HCEC 1CT (cell line): ENCODE data around the gene APMAP.

Source experiments
- DNase-seq: peaks from one replicate; pipeline ENCODE4 v3.0.0-alpha.2; 2017

Gene APMAP

GRCh38 chr20:24963672-24964505, 28.7 kb downstream of the APMAP start:
- DNase-seq: no peak

DNA sequence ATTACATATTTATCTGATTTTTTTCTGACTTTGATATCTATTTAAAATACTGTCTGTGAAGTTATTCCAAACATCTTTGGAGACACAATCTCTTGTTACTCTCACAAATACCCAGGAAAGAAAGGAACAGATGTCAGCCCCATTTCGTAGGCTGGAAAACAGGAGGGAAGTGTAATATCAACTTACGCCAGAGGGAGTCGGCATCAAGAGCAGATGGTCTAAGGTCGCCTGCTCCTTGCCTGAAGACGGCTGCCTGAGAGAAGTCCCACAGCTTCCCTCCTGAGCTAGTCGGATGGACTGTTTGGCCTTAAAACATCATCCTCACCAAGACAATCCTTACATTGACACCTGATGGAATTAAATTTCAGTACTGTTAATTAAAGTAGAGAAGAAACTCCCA, 30.0 kb downstream of the APMAP start:
- no peak for DNase-seq

GRCh38 chr20:24962182-24962492, 30.4 kb downstream of the APMAP start:
- DNase-seq: no peak

DNA sequence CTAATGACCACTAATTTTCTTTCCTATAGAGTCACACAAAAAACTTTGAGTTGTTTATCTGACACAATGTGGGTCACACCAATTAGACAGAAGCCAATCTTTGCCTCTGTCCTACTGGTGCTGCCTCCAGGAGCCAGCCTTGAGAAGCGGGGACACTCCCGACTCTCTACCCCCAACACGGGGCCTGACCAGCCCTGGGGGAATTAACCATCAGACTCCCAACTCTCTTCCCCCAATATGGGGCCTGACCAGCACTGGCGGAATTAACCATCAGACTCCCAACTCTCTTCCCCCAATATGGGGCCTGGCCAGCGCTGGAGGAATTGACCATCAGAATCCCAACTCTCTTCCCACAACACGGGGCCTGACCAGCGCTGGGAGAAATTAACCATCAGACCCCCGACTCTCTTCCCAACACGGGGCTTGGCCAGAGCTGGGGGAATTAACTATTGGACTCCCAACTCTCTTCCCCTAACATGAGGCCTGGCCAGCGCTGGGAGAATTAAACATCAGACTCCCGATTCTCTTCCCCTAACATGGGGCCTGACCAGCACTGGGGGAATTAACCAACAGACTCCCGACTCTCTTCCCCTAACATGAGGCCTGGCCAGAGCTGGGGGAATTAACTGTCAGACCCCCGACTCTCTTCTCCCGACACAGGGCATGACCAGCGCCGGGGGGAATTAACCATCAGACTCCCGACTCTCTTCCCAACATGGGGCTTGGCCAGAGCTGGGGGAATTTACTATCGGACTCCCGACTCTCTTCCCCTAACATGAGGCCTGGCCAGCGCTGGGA, 31.0 kb downstream of the APMAP start:
- no peak for DNase-seq

- DNase-seq: no peak
Observed at GRCh38 chr20:24960861-24961260, 31.7 kb downstream of the APMAP start.

DNA sequence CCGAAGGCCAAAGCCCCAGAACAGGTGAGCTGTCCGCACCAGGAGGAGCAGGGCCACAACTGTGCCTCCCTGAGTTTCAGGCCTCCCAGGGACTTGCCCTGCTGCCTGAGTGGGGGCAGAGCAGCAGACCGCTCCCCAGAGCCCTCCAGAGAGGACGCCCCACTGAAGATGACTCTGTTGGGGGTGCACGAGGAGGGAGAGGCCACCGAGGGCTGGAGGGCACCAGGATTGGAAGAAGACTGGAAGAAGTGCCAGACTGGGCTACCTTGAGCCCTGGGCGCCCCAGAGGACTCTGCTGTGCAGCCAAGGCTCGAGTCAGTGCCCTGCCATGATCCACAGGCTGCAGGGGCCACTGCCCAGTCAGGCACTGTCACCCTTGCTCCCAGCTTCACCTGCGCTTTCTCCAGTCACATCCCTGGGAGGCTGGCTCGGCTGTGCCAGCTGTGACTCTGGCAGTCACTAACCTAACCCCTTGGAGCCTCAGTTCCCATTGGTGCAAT, 32.2 kb downstream of the APMAP start:
- no peak for DNase-seq

GRCh38 chr20:24959591-24960301, 32.8 kb downstream of the APMAP start:
- no peak for DNase-seq

DNA sequence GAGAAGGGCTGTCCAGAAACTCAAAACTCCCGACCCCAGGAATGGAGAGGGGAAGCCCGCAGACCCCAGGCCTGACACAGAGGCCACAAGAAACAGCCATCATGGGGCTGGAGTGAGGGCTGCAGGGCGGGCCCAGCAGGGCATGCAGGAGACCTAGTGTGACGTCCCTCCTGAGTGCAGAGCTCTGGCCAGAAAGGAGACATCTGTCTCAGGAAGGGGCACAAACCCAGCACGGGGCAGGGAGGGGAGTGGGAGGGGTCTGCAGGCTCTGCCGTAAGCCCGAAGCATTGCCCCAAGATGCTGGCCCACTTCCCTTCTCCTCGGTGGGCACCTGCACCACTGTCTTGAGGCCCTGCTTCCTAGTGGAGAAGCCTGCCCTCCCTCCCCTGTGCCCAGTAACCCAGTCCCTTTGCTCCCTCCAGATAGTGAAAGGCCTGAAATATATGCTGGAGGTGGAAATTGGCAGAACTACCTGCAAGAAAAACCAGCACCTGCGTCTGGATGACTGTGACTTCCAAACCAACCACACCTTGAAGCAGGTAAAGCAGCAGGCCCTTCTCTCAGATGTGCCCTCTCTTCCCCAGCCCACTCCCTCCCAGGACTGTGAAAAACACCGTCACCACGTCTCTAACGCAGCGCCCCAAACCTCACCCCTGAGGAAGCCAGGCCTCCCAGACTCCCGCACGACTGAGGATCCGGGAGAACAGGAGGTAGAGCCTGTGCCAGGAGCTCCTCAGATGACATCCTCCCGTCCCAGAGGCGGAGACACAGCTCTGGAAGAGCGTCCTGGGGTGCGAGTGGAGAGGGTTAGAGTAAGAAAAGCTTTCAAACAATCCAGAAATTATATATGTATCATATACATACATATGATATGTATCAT, 33.8 kb downstream of the APMAP start:
- no peak for DNase-seq

DNA sequence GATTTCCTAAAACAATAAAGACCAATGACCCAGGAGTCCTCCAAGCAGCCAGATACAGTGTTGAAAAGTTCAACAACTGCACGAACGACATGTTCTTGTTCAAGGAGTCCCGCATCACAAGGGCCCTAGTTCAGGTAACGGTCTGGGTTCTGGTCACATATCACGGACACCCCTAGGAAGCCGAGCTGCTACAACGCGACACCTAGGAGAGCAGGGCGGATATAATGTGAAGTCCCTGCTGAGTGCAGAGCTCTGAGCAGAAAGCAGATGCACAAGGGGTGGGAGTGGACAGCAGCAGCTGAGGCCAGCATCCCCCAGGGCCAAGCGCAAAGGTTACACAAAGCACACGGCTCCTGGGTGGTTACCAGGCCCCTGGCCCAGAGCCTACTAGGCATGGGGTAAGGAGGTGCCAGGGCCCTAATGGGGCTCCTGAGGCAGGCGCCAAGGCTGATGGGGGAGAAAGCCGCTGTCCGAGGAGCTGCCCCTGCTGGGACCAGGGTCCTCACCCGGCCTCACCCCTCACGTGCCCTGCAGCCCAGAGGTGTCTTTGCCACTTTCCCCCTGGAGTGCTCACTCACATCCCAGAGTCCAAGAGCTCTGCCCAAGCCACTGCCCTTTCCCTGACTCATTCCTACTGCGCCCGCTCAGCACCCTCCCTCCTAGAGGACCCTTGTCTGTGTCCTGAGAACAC, 35.1 kb downstream of the APMAP start:
- no peak for DNase-seq

- DNase-seq: no peak
Observed at GRCh38 chr20:24956001-24956841, 36.3 kb downstream of the APMAP start.

DNA sequence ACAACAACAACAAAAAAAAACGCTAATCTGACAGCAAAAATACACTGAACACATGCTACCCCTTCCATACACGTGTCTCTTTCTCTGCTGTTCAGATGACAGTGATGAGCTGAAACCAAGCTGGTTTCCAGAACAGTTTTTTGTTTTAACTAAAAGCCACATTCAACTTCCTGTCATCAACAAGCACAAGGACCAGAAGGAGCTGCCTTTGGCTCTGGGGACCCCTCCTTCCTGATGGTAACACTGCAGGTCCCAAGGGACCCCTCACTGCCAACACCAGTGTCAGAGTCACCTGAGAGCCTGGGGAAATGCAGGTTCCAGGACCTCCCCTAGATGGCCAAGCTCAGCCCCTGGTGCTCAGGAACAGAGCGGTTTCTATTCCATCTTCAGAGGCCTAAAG, 37.5 kb downstream of the APMAP start:
- no peak for DNase-seq

DNA sequence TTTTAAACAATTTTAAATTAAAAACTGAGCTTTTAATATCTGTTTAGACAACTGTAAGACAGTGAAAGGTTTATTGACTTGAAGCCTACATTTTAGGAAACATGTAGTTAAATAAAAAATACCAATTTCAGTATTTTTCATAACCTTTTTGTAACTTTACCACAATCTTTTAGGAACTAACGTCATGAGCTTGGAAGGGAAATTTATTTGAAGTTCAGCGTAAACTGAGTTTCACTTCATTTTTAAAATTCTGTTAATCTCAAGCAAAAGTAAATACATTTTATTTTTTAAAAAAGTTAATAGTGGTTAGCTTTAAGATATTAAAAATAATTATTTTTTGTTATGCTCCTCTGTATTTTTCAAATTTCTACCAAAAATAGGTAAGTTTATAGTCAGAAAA, 38.0 kb downstream of the APMAP start:
- DNase-seq: no peak

- no peak for DNase-seq
Observed at GRCh38 chr20:24954151-24954550, 38.4 kb downstream of the APMAP start.

- DNase-seq: no peak
Observed at GRCh38 chr20:24953621-24954133, 38.9 kb downstream of the APMAP start.

- DNase-seq: no peak
Observed at GRCh38 chr20:24953209-24953575, 39.4 kb downstream of the APMAP start.

GRCh38 chr20:24952376-24953208, 40.0 kb downstream of the APMAP start:
- no peak for DNase-seq

DNA sequence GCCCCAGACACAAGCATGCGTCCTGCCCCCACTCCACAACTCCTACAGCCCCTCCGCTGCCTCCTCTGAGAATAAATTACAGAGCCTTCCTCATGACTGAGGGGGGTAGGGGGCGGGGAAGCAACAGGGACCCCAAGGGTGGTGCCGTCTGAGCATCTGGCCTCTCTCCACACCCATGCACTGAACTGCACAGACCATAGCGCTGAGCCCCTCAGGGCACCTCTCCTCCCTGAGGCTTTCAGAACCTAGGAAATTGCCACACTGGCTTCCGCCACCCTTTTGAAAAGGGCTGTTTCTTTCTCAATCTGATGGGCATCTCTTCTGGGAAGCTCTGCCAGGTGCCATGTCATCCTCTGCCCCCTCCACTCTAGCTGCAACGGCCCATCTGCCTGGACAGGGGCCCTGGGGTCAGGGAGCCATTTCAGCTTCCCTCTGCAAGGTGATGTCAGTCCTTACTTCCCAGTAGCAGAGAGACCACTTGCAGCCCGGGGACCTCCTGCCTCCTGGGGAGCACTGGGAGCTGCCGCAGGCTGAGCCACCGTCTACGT, 40.9 kb downstream of the APMAP start:
- no peak for DNase-seq

- DNase-seq: no peak
Observed at GRCh38 chr20:24950836-24951525, 41.6 kb downstream of the APMAP start.
